ENCODE results near the gene EIF2B5. TPM values are rescaled to one million over a fixed set of nuclear protein-coding genes. Genes with fewer than 3 reads are reported as not detected.

Gene EIF2B5
- total and polyA plus RNA-seq, 9 of the 15 experiments (the other 6 are each of a cell fraction or from before 2014, with no cell fraction given) = 19.1 to 92.4 (median 74.0) TPM

GRCh38 chr3:184185461-184186183 lies 50.5 kb downstream of the EIF2B5 start (continued):
- TF ChIP-seq PRDM10 (IDR thresholded peaks at IDR 0.05; ENCODE audit: partially characterized antibody) = peak; percentile 81
- TF ChIP-seq POLR3G (IDR thresholded peaks at IDR 0.05; ENCODE audit: extremely low read depth, insufficient read length, insufficient replicate concordance) = no peak
- TF ChIP-seq FOXP4 (CRISPR knock-in tag; IDR thresholded peaks at IDR 0.05; ENCODE audit: borderline replicate concordance) = no peak
- peak; percentile 88 for TF ChIP-seq RNF2 (IDR thresholded peaks at IDR 0.05)
- TF ChIP-seq ZC3H11A (IDR thresholded peaks at IDR 0.05; ENCODE audit: low read depth, low read length) = no peak; the same call in 1 of the 2 replicates
- no peak for TF ChIP-seq ZBTB34 (CRISPR knock-in tag; IDR thresholded peaks at IDR 0.05)
- TF ChIP-seq LEF1 (IDR thresholded peaks at IDR 0.05) = peak; percentile 23; the same call in 1 of the 2 replicates
- 0 out of 2 replicates have a peak, but pooled peaks have one; percentile 41 for TF ChIP-seq ZNF197 (CRISPR knock-in tag; IDR thresholded peaks at IDR 0.05; ENCODE audit: low read depth)
- peak; percentile 46 for TF ChIP-seq DACH1 (IDR thresholded peaks at IDR 0.05; ENCODE audit: partially characterized antibody)
- peak; percentile 55; the same call in 1 of the 2 replicates for TF ChIP-seq JUN (IDR thresholded peaks at IDR 0.05; ENCODE audit: borderline replicate concordance, low read depth, low read length)
- no peak for TF ChIP-seq JUN (CRISPR knock-in tag; IDR thresholded peaks at IDR 0.05; ENCODE audit: borderline replicate concordance)
- TF ChIP-seq RBM22 (IDR thresholded peaks at IDR 0.05; ENCODE audit: low read depth, low read length, poor library complexity, severe bottlenecking) = peak; percentile 75
- no peak for TF ChIP-seq HEY1 (CRISPR knock-in tag; IDR thresholded peaks at IDR 0.05; ENCODE audit: borderline replicate concordance)
- peak; percentile 69; the same call in 1 of the 2 replicates for TF ChIP-seq SMAD3 (CRISPR knock-in tag; conservative IDR thresholded peaks at IDR 0.05)
- TF ChIP-seq EP300 (IDR thresholded peaks at IDR 0.05; ENCODE audit: low read length) = peak; percentile 66; the same call in 1 of the 2 replicates
- TF ChIP-seq E4F1 (CRISPR knock-in tag; IDR thresholded peaks at IDR 0.05; ENCODE audit: borderline replicate concordance) = no peak
